B cell (primary cell): ENCODE measurements around the gene OAT.

Experiments used
- EZH2 ChIP-seq: IDR thresholded peaks from 2 replicates; pipeline ENCODE4 v1.6.1; 2012; ENCODE audit warnings: borderline replicate concordance, low read depth, mild to moderate bottlenecking, moderate library complexity, low read length; ENCODE audit not compliant: insufficient read depth, poor library complexity, severe bottlenecking
- TF ChIP-seq, protein P1 (sequence below): fragments of 200-600 bp; IDR thresholded peaks from one replicate; pipeline ENCODE4 v1.8.0; 2022; ENCODE audit warnings: antibody characterized with exemption, mild to moderate bottlenecking

DNA sequence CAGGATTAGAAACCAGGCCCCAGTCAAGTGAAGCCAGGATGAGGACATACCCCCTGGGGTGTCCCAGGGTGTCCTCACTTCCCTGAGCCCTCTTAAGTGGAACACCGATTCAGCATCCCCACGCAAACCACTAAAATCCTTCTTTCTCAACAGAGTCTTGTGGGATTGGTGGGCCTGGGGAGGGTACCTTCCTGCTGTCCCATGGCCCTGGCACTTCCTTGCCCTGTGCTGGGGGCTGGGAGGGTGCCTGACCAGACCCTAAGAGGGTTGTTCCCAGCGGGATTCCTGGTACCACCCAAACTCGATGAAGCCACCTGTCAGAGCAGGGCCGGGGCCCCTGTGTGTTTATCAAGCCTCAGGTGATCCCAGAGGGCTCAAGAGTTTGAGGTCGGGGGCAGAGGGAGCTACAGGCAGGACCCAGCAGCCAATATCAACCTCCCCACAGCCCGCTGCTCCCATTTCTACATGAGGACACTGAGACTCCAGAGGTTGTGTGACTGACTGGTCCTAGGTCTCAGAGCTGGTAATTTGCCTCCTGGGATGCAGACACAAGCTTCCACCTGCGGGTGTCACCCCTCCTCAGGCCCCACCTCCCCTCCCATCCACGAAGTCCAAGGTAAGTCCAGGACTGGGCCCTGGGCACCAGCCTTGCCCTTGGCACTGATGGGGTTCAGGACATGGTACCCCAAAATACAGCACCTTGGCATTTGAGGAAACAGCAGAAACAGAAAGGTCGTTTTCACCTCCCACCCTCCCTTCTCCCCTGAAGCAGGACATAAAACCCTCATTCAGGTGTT is 31.4 kb downstream of the OAT start:
- TF ChIP-seq EZH2 = no peak
- TF ChIP-seq, protein P1, sequence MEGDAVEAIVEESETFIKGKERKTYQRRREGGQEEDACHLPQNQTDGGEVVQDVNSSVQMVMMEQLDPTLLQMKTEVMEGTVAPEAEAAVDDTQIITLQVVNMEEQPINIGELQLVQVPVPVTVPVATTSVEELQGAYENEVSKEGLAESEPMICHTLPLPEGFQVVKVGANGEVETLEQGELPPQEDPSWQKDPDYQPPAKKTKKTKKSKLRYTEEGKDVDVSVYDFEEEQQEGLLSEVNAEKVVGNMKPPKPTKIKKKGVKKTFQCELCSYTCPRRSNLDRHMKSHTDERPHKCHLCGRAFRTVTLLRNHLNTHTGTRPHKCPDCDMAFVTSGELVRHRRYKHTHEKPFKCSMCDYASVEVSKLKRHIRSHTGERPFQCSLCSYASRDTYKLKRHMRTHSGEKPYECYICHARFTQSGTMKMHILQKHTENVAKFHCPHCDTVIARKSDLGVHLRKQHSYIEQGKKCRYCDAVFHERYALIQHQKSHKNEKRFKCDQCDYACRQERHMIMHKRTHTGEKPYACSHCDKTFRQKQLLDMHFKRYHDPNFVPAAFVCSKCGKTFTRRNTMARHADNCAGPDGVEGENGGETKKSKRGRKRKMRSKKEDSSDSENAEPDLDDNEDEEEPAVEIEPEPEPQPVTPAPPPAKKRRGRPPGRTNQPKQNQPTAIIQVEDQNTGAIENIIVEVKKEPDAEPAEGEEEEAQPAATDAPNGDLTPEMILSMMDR = no peak
